ENCODE measurements around the gene PI4KA.
A peak's percentile ranks its signal among the peaks of the same experiment; 100 is the strongest.

PI4KA gene

DNA sequence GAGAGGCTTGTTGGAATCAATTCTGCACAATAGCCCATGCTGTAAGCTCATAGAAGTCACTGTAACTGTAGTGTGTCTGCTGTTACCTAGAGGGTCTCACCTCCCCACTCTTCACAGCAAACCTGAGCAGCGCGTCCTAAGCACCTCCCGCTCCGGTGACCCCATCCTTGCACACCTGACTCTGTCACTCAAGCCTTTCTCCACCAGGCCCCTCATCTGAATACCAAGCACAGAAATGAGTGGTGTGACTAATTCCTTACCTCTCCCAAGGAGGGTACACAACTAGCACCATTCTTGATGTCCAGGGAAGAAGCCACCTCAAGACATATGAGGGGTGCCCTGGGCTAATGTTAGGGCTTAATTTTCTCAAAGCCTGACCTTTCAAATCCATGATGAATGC lies 71.4 kb downstream of the PI4KA start:
- DNase-seq (ENCODE audit: low read depth), result no peak
- TF ChIP-seq CTCF (IDR thresholded peaks at IDR 0.05; ENCODE audit: insufficient read depth, low read depth, low read length, missing control alignments), result no peak

GRCh38 chr22:20786536-20786979 lies 72.1 kb downstream of the PI4KA start:
- DNase-seq (ENCODE audit: low read depth), result no peak
- TF ChIP-seq CTCF (IDR thresholded peaks at IDR 0.05; ENCODE audit: insufficient read depth, low read depth, low read length, missing control alignments), result no peak
- no peak overlapping the region for H3K4me3 ChIP-seq (ENCODE audit: low read depth, low read length)

More for the DNA sequence above, 71.4 kb downstream of the PI4KA start:
- no peak overlapping the region for H3K4me3 ChIP-seq (ENCODE audit: low read depth, low read length)

DNA sequence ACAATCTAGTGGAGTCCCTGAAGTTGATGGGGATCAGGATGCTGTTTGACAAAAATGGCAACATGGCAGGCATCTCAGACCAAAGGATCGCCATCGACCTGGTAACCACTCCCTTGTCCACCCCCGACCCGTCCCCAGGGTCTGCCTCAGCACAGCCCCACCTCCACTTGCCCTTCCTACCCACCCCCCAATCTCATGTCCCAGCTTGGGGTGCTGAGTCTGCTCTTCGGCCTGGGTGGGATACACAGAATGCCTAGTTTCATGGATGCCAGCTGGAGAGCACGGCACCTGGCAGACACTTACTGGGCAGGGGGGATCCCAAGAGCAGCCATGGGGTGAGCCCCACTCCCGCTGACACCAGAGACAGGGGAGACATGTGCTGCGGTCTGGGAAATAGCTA lies 72.6 kb downstream of the PI4KA start:
- no peak for DNase-seq (ENCODE audit: low read depth)
- no peak for TF ChIP-seq CTCF (IDR thresholded peaks at IDR 0.05; ENCODE audit: insufficient read depth, low read depth, low read length, missing control alignments)
- H3K4me3 ChIP-seq (ENCODE audit: low read depth, low read length), result no peak overlapping the region

GRCh38 chr22:20785415-20785814 lies 73.2 kb downstream of the PI4KA start:
- no peak overlapping the region for H3K4me3 ChIP-seq (ENCODE audit: low read depth, low read length)
- no peak for TF ChIP-seq CTCF (IDR thresholded peaks at IDR 0.05; ENCODE audit: insufficient read depth, low read depth, low read length, missing control alignments)
- no peak for DNase-seq (ENCODE audit: low read depth)

DNA sequence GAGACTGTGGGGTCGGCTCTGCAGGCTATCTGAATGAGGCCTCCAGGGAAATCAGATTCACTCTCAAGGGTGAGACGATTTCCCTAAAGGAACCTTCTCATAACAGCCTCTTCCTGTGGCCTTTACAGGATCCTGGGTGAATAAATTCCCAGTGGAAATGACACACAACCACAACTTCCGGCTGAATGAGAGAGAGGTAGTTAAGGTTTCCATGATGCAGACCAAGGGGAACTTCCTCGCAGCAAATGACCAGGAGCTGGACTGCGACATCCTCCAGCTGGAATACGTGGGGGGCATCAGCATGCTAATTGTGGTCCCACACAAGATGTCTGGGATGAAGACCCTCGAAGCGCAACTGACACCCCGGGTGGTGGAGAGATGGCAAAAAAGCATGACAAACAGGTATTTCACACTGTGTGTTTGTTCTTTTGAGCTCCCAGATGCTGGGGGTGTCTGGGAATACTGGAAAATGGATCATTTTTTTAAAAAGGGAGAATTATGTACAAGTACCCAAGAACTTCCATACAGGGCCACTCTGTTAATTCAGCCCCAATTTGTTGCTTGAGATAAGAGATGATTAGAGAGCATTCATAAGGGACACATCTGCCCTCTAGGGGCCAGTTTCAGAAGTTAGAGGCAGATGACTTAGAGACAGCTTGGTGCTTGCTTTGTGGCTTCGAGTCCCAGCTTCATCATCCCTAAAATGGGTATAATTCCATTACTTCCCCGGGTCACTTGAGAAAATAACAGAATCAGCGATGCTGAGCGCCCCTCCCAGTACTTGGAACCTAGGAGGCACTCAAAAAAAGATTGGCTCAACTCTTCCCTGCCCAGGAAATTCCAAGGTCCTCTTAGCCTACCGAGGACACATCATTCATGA lies 74.5 kb downstream of the PI4KA start:
- peak; percentile 81 for DNase-seq (ENCODE audit: low read depth)
- no peak overlapping the region for H3K4me3 ChIP-seq (ENCODE audit: low read depth, low read length)
- peak; percentile 85 for TF ChIP-seq CTCF (IDR thresholded peaks at IDR 0.05; ENCODE audit: insufficient read depth, low read depth, low read length, missing control alignments)

GRCh38 chr22:20783300-20783673 lies 75.3 kb downstream of the PI4KA start:
- no peak for DNase-seq (ENCODE audit: low read depth)
- no peak overlapping the region for H3K4me3 ChIP-seq (ENCODE audit: low read depth, low read length)
- TF ChIP-seq CTCF (IDR thresholded peaks at IDR 0.05; ENCODE audit: insufficient read depth, low read depth, low read length, missing control alignments), result no peak

Measured in GM12865 (cell line).